Measurements from ENCODE around the gene RPRD1B.

DNA sequence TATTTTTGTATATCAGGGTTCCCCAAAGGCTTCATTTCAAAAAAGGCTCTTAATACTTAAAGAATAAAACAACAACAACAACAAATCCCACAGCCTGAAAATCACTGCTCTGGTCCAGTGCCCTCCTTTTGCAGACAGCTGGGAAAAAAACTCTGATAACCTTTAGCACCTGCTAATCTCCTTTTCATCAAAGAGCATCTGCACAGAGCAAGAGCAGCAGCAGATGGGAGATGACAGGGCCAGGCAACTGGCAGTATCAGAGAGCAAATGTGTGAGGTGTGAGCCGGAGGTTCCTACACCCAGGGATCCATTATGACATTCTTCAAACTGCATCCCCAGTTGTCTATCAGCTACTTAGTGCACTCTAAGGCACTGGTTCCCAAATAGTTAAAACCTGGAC lies 26.0 kb upstream of the RPRD1B start:
- TF ChIP-seq, protein P1, sequence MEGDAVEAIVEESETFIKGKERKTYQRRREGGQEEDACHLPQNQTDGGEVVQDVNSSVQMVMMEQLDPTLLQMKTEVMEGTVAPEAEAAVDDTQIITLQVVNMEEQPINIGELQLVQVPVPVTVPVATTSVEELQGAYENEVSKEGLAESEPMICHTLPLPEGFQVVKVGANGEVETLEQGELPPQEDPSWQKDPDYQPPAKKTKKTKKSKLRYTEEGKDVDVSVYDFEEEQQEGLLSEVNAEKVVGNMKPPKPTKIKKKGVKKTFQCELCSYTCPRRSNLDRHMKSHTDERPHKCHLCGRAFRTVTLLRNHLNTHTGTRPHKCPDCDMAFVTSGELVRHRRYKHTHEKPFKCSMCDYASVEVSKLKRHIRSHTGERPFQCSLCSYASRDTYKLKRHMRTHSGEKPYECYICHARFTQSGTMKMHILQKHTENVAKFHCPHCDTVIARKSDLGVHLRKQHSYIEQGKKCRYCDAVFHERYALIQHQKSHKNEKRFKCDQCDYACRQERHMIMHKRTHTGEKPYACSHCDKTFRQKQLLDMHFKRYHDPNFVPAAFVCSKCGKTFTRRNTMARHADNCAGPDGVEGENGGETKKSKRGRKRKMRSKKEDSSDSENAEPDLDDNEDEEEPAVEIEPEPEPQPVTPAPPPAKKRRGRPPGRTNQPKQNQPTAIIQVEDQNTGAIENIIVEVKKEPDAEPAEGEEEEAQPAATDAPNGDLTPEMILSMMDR (IDR thresholded peaks at IDR 0.05) = no peak
- no peak for TF ChIP-seq EZH2 (IDR thresholded peaks at IDR 0.05)
